Measurements from ENCODE around the gene ZBTB20. TPM values are rescaled to one million over a fixed set of nuclear protein-coding genes. Genes with fewer than 3 reads are reported as not detected.
A peak's percentile ranks its signal among the peaks of the same experiment; 100 is the strongest.

ZBTB20 gene
- total and polyA plus RNA-seq, 2 experiments from 2014 or later, result 15.7 to 37.3 TPM

GRCh38 chr3:114584734-114585371 lies 562.2 kb downstream of the ZBTB20 start:
- Histone ChIP-seq H3K9me3 (ENCODE audit: low read depth) (no peaks in the 10 kb centered on the region), H3K36me3 (no peaks in the 10 kb centered on the region), H3K27me3 (no peaks in the 10 kb centered on the region), H3K4me1 (ENCODE audit: low read depth) (peaks cover 11% of the 10 kb centered on the region), H3K27ac (no peak overlapping the region), H3K4me3 (no peak overlapping the region)
- TF ChIP-seq CTCF (IDR thresholded peaks at IDR 0.05; ENCODE audit: low read depth, low read length), result no peak
- peak in 1 of 2 donors; percentile 22 for DNase-seq (ENCODE audit: low read depth in 1 of 2, low spot score in 1 of 2)

- H3K27ac ChIP-seq, result no peak overlapping the region
- no peaks in the 10 kb centered on the region for H3K27me3 ChIP-seq
- H3K36me3 ChIP-seq, result no peaks in the 10 kb centered on the region
- no peak overlapping the region for H3K4me3 ChIP-seq
- no peaks in the 10 kb centered on the region for H3K9me3 ChIP-seq (ENCODE audit: low read depth)
- H3K4me1 ChIP-seq (ENCODE audit: low read depth), result peaks cover 11% of the 10 kb centered on the region
- no peak for DNase-seq (ENCODE audit: low read depth in 1 of 2, low spot score in 1 of 2)
- no peak for TF ChIP-seq CTCF (IDR thresholded peaks at IDR 0.05; ENCODE audit: low read depth, low read length)
These were observed 564.2 kb downstream of the ZBTB20 start for GRCh38 chr3:114582929-114583328.

GRCh38 chr3:114572364-114573062 lies 574.6 kb downstream of the ZBTB20 start:
- Histone ChIP-seq H3K4me1 (ENCODE audit: low read depth) (peaks cover 4% of the 10 kb centered on the region), H3K27ac (no peak overlapping the region), H3K9me3 (ENCODE audit: low read depth) (no peaks in the 10 kb centered on the region), H3K36me3 (no peaks in the 10 kb centered on the region), H3K4me3 (no peak overlapping the region), H3K27me3 (no peaks in the 10 kb centered on the region)
- DNase-seq (ENCODE audit: low read depth in 1 of 2, low spot score in 1 of 2), result no peak
- no peak for TF ChIP-seq CTCF (IDR thresholded peaks at IDR 0.05; ENCODE audit: low read depth, low read length)

GRCh38 chr3:114571363-114571762 lies 575.7 kb downstream of the ZBTB20 start:
- DNase-seq (ENCODE audit: low read depth in 1 of 2, low spot score in 1 of 2), result no peak
- no peaks in the 10 kb centered on the region for H3K36me3 ChIP-seq
- no peaks in the 10 kb centered on the region for H3K9me3 ChIP-seq (ENCODE audit: low read depth)
- no peak overlapping the region for H3K27ac ChIP-seq
- H3K4me1 ChIP-seq (ENCODE audit: low read depth), result peaks cover 4% of the 10 kb centered on the region
- no peak for TF ChIP-seq CTCF (IDR thresholded peaks at IDR 0.05; ENCODE audit: low read depth, low read length)
- H3K27me3 ChIP-seq, result no peaks in the 10 kb centered on the region
- H3K4me3 ChIP-seq, result no peak overlapping the region

GRCh38 chr3:114569186-114569585 lies 577.9 kb downstream of the ZBTB20 start:
- no peak overlapping the region for H3K27ac ChIP-seq
- no peaks in the 10 kb centered on the region for H3K9me3 ChIP-seq (ENCODE audit: low read depth)
- no peak for TF ChIP-seq CTCF (IDR thresholded peaks at IDR 0.05; ENCODE audit: low read depth, low read length)
- no peak for DNase-seq (ENCODE audit: low read depth in 1 of 2, low spot score in 1 of 2)
- H3K4me1 ChIP-seq (ENCODE audit: low read depth), result peaks cover 9% of the 10 kb centered on the region
- no peaks in the 10 kb centered on the region for H3K27me3 ChIP-seq
- no peaks in the 10 kb centered on the region for H3K36me3 ChIP-seq
- no peak overlapping the region for H3K4me3 ChIP-seq
